C4-2B (cell line): ENCODE data around the gene PDGFRB.

Experiments
- H3K27ac ChIP-seq: fragments of 450-650 bp; 2 replicates; pipeline ENCODE4 v1.5.1; 2017
- CTCF ChIP-seq: fragments of 450-650 bp; conservative IDR thresholded peaks from 2 replicates; pipeline ENCODE4 v1.5.1; 2017; ENCODE audit warnings: mild to moderate bottlenecking
- ZFX ChIP-seq: fragments of 450-650 bp; IDR thresholded peaks from 2 replicates; pipeline ENCODE4 v1.6.1; 2017

PDGFRB gene

DNA sequence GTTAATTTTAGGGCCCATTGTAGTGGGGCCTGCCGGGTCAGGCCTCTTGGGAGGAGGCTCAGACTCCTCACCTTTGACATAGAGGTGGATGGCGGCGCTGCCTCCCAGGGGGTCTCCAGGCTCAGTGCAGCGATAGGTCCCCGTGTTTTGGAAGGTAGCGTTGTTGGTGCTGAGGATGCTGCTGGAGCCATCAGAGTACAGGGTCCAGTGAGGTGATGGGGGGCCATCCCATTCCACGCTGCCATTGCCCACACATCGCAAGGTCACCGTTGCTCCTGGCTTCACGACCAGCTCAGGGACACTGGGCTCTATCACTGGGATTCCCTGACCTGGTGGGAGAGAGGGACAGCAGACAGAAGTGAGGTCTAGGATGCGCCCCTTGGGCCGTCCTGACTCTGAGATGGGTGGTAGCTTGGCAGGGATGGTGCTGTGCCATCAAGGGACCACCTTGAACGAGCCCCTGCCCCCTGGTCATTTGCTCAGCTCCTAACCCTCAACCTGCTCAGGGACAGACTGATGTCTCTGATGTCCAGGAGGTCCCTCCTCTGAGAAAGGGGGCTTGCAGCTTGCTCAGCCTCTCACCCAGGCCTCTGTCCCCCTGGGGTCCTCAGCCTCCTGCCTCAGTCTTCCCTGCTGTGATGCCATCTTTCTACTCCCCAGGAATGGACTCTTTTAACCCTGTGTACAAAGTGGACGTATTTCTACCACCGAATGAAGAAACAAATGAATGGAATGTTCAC, 74.8 kb downstream of the PDGFRB start:
- TF ChIP-seq CTCF (no peak), ZFX (no peak)
- H3K27ac ChIP-seq: no peak overlapping the region

- H3K27ac ChIP-seq: no peak overlapping the region
- TF ChIP-seq CTCF (no peak), ZFX (no peak)
These were observed 75.7 kb downstream of the PDGFRB start for GRCh38 chr5:150079909-150080461.

GRCh38 chr5:150078802-150079689, 76.6 kb downstream of the PDGFRB start:
- TF ChIP-seq CTCF (no peak), ZFX (no peak)
- H3K27ac ChIP-seq: no peak overlapping the region

DNA sequence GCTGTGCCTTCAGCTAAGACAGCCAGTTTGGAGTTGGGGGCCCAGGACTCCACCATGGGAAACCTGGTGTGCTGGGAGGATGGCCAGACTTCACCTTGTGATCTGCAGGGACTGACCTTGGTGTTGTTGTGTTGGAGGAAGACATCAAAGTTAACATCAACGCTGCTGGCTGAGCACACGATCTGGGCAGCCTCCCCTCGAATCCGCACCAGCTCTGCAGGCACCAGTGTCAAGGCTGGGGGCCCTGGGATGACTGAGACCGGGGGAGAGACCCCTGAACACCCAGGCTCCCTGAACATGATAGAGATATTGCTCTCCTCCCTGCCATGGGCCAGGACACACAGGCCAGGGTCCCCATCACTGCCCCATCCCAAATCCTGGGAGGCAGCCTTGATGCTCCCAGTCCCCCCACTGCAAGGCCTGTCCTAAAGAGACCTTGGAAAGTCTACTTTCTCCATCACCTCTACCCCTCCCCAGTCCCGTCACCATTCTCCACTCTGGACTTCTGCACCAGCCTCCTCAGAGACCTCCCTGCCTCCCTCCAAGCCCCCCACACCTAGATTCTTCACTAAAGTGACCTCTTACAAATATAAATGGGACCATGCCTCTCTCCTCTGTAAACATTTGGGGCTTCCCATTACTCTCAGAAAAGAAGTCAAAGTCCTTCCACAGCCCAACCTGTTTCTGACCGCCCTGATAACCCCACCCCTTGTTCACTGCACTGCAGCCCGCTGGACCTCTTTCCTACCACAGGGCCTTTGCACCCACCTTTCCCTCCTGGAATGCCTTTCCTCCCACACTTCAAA, 77.4 kb downstream of the PDGFRB start:
- no peak overlapping the region for H3K27ac ChIP-seq
- TF ChIP-seq CTCF: no peak
- TF ChIP-seq ZFX: no peak

- TF ChIP-seq CTCF (no peak), ZFX (no peak)
- no peak overlapping the region for H3K27ac ChIP-seq
These were observed 78.6 kb downstream of the PDGFRB start for GRCh38 chr5:150077060-150077459.

GRCh38 chr5:150075806-150076205, 79.8 kb downstream of the PDGFRB start:
- no peak overlapping the region for H3K27ac ChIP-seq
- TF ChIP-seq CTCF (no peak), ZFX (no peak)
